Peyer's patch (tissue), 4 donors: ENCODE measurements around the gene GNRH2. TPM values are rescaled to one million over a fixed set of nuclear protein-coding genes. Genes with fewer than 3 reads are reported as not detected.

Source experiments
- DNase-seq, 3 donors: peaks; one replicate each; pipeline ENCODE4 v3.0.0-alpha.2; 2017 to 2019
- H3K27ac ChIP-seq, 4 donors: fragments of 200-600 bp; sonication (generic); one replicate each; pipeline ENCODE4 v1.5.1; 2016 to 2019
- H3K27me3 ChIP-seq, 2 donors: fragments of 200-600 bp; sonication (generic); one replicate each; pipeline ENCODE4 v1.5.1; 2019
- H3K36me3 ChIP-seq, 3 donors: fragments of 200-600 bp; sonication (generic); one replicate each; pipeline ENCODE4 v1.5.1; 2016 to 2019
- H3K4me1 ChIP-seq, 4 donors: fragments of 200-600 bp; sonication (generic); one replicate each; pipeline ENCODE4 v1.5.1; 2016 to 2019
- H3K4me3 ChIP-seq, 4 donors: fragments of 200-600 bp; sonication (generic); 1 replicate in 3 of 4; 2 replicates in 1 of 4; pipeline ENCODE4 v1.5.1; 2016 to 2019; ENCODE audit warnings: mild to moderate bottlenecking in 1 of 4
- H3K9me3 ChIP-seq, 4 donors: fragments of 200-600 bp; sonication (generic); one replicate each; pipeline ENCODE4 v1.5.1; 2016 to 2019; ENCODE audit warnings: mild to moderate bottlenecking in 1 of 4
- CTCF ChIP-seq, 6 experiments: fragments of 450-650 bp in 4 of 6; fragments of 200-600 bp in 2 of 6; sonication (generic) in 1 of 6; IDR thresholded peaks; one replicate each; pipeline ENCODE4 v1.5.1; 2017 to 2019; ENCODE audit warnings: antibody characterized with exemption in 6 of 6, mild to moderate bottlenecking in 3 of 6, moderate library complexity in 1 of 6
- POLR2A ChIP-seq, 2 donors: fragments of 450-650 bp; IDR thresholded peaks; one replicate each; pipeline ENCODE4 v1.5.1; 2017; ENCODE audit warnings: antibody characterized with exemption in 2 of 2, mild to moderate bottlenecking in 2 of 2, moderate library complexity in 2 of 2
- total RNA-seq, 4 donors: library from RNA; depleted of rRNA; stranded (reverse); fragments of >200 nt; gene quantifications; one replicate each; pipeline ENCODE4 v1.1.0, GENCODE V29; 2016

The GNRH2 gene
- total RNA-seq, result not detected

GRCh38 chr20:3043322-3043721 is at the start of gene GNRH2:
TSS of gene GNRH2 (plus strand) at chr20:3043622. CDS start at chr20:3044415, 793 bp downstream.
- Histone ChIP-seq H3K36me3 (peaks cover 0 to 34% (median 0%) of the 10 kb centered on the region in 3 donors), H3K9me3 (no peaks in the 10 kb centered on the region), H3K27me3 (no peaks in the 10 kb centered on the region), H3K4me1 (peaks cover 0 to 19% (median 9%) of the 10 kb centered on the region in 4 donors), H3K4me3 (no peak within 1 kb of the TSS), H3K27ac (peak within 1 kb of the TSS in 2 of 4 donors; percentile 30 to 55)
- no peak for TF ChIP-seq POLR2A (IDR thresholded peaks at IDR 0.05)
- DNase-seq, result no peak

- Histone ChIP-seq H3K27ac (no peak overlapping the region), H3K4me1 (no peaks in the 10 kb centered on the region), H3K4me3 (no peak overlapping the region), H3K36me3 (peaks cover 0 to 60% (median 0%) of the 10 kb centered on the region in 3 donors), H3K27me3 (no peaks in the 10 kb centered on the region), H3K9me3 (no peaks in the 10 kb centered on the region)
- DNase-seq, result no peak
- no peak for TF ChIP-seq CTCF (IDR thresholded peaks at IDR 0.05)
Observed at GRCh38 chr20:2995796-2996195, 47.6 kb upstream of the GNRH2 start.

DNA sequence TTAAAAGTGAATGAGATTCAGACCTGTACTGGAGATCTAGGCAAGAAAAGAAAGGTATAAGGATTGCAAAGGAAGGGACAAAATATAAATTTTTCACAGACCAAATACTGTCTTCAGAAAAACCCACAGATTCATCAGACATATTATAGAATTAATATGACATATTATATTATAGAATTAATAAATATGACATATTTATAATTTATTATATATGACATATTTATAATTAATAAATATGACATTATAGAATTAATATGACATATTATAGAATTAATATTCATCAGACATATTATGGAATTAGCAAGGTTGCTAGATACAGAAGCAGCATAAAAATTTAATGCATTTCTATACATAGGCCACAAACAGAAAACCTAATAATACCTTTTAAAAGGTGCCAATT is 44.7 kb upstream of the GNRH2 start:
- H3K27ac ChIP-seq, result no peak overlapping the region
- H3K36me3 ChIP-seq, result peaks cover 0 to 34% (median 0%) of the 10 kb centered on the region in 3 donors
- no peak overlapping the region for H3K4me3 ChIP-seq
- H3K4me1 ChIP-seq, result no peaks in the 10 kb centered on the region
- no peaks in the 10 kb centered on the region for H3K9me3 ChIP-seq
- no peak for TF ChIP-seq CTCF (IDR thresholded peaks at IDR 0.05)
- TF ChIP-seq POLR2A (IDR thresholded peaks at IDR 0.05), result no peak
- DNase-seq, result no peak
- H3K27me3 ChIP-seq, result no peaks in the 10 kb centered on the region

DNA sequence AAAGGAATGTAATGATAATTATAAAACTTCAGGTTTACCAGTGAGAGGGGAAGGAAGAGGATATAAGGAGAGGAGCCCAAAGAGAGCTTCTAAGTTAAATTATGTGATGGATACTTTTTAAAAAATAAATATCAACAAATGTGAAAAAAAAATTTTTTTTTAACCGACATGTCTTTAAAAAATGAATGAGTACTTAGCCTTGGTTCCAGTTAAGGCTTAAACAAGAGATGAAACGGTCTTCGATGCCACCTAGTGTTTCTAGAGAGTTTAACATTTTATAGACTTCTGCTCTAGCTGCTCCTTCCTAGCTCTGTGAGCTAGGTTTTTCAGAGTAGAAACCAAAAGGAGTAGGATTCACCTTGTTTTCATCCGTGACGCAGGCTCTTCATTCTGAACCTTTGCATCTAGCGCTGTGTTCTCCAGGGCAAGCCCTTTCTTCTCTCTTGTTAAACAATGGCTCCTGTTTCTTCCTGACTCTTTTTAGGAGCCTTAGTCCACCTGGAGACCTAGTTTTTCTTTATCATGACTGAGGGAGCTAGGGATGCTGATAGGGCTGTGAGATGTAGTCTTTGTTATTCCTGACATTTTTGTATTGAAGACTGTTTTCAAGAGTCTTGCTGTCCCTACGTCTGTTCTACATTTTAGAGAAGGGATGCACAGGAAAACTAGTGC is 42.4 kb upstream of the GNRH2 start:
- Histone ChIP-seq H3K9me3 (no peaks in the 10 kb centered on the region), H3K36me3 (peaks cover 0 to 33% (median 0%) of the 10 kb centered on the region in 3 donors), H3K27ac (no peak overlapping the region), H3K4me1 (no peaks in the 10 kb centered on the region), H3K4me3 (no peak overlapping the region), H3K27me3 (no peaks in the 10 kb centered on the region)
- TF ChIP-seq POLR2A (IDR thresholded peaks at IDR 0.05), result no peak
- TF ChIP-seq CTCF (IDR thresholded peaks at IDR 0.05), result peak in 4 of 6 experiments; percentile 26 to 79 (median 56)
- no peak for DNase-seq

- Histone ChIP-seq H3K4me1 (no peaks in the 10 kb centered on the region), H3K9me3 (no peaks in the 10 kb centered on the region), H3K27me3 (no peaks in the 10 kb centered on the region), H3K36me3 (peaks cover 0 to 48% (median 0%) of the 10 kb centered on the region in 3 donors), H3K27ac (no peak overlapping the region), H3K4me3 (no peak overlapping the region)
- TF ChIP-seq CTCF (IDR thresholded peaks at IDR 0.05), result no peak
- TF ChIP-seq POLR2A (IDR thresholded peaks at IDR 0.05), result no peak
- DNase-seq, result no peak
Observed at GRCh38 chr20:3003416-3003815, 40.0 kb upstream of the GNRH2 start.

DNA sequence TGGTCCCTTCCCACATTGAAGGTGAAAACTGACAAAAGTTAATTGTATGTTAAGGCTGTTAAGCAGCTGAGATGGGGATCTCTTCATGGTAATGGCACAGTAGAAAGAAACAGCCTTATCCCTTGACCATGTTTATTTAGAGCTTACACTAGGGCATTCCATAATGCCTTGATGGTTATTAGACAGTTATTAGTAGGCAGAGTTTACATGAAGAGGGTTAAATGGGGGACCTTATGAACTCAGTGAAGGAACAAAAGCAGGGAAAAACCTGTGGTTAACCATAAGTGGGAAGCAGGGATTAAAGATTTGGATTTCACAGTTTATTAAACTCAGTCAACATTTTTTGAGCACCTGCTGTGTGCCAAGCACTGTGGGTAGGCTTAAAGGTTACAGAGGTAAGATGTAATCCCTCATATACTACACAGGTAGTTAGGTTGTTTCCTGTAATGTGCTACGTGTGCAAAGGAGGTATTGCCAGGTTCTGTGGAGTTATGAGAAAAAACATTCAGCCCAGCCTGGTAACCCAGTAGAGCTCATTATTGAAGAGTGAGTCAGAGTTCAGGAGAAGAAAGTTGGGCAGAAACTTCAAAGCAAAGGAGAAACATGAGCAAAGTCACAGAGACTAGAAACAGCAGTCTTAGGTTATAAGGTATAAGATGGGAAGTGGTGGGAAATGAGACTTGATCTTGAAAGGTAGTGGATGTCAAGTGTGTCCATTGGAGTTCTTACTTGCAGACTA is 32.3 kb upstream of the GNRH2 start:
- no peaks in the 10 kb centered on the region for H3K9me3 ChIP-seq
- peaks cover 0 to 36% (median 0%) of the 10 kb centered on the region in 3 donors for H3K36me3 ChIP-seq
- TF ChIP-seq POLR2A (IDR thresholded peaks at IDR 0.05), result no peak
- TF ChIP-seq CTCF (IDR thresholded peaks at IDR 0.05), result no peak

More for the DNA sequence above, 32.3 kb upstream of the GNRH2 start:
- no peak overlapping the region for H3K4me3 ChIP-seq
- DNase-seq, result no peak
- no peaks in the 10 kb centered on the region for H3K27me3 ChIP-seq
- no peak overlapping the region for H3K27ac ChIP-seq
- no peaks in the 10 kb centered on the region for H3K4me1 ChIP-seq
